SH-SY5Y (cell line): ENCODE data around the gene TMEM184B.

Experiments
- GATA2 ChIP-seq: IDR thresholded peaks from 2 replicates; pipeline ENCODE4 v1.6.1; 2011; ENCODE audit warnings: mild to moderate bottlenecking, low read depth, low read length
- GATA3 ChIP-seq: IDR thresholded peaks from 2 replicates; pipeline ENCODE4 v1.6.1; 2011; ENCODE audit warnings: low read depth, mild to moderate bottlenecking, low read length, moderate library complexity

GRCh38 chr22:38309614-38310517 is 37.1 kb upstream of the TMEM184B start:
- no peak for TF ChIP-seq GATA2
- TF ChIP-seq GATA3: no peak
